ENCODE data around the gene CDC42BPG.

The CDC42BPG gene

GRCh38 chr11:64804346-64805210 lies 39.9 kb downstream of the CDC42BPG start:
- no peak for DNase-seq
- peaks cover 32% of the 10 kb centered on the region for H3K36me3 ChIP-seq (ENCODE audit: control insufficient read depth, insufficient read depth, low read length)
- H3K27ac ChIP-seq (ENCODE audit: insufficient read depth, low read length, poor library complexity, severe bottlenecking) = peak overlapping the region; percentile 91
- no peaks in the 10 kb centered on the region for H3K9me3 ChIP-seq (ENCODE audit: control insufficient read depth, low read length)
- H3K27me3 ChIP-seq (replicated peaks; ENCODE audit: control insufficient read depth, insufficient read depth, low read length, poor library complexity, severe bottlenecking) = no peaks in the 10 kb centered on the region
- peaks cover 27% of the 10 kb centered on the region for H3K4me1 ChIP-seq (ENCODE audit: control insufficient read depth, insufficient read depth, low read length, poor library complexity, severe bottlenecking)
- no peak overlapping the region for H3K4me3 ChIP-seq (ENCODE audit: insufficient read depth, low read depth, low read length, poor library complexity, severe bottlenecking)

GRCh38 chr11:64803846-64804345 lies 40.6 kb downstream of the CDC42BPG start:
- Histone ChIP-seq H3K27ac (ENCODE audit: insufficient read depth, low read length, poor library complexity, severe bottlenecking) (peak overlapping the region; percentile 91), H3K4me1 (ENCODE audit: control insufficient read depth, insufficient read depth, low read length, poor library complexity, severe bottlenecking) (peaks cover 22% of the 10 kb centered on the region), H3K9me3 (ENCODE audit: control insufficient read depth, low read length) (no peaks in the 10 kb centered on the region), H3K27me3 (replicated peaks; ENCODE audit: control insufficient read depth, insufficient read depth, low read length, poor library complexity, severe bottlenecking) (no peaks in the 10 kb centered on the region), H3K4me3 (ENCODE audit: insufficient read depth, low read depth, low read length, poor library complexity, severe bottlenecking) (peak overlapping the region; percentile 55), H3K36me3 (ENCODE audit: control insufficient read depth, insufficient read depth, low read length) (peaks cover 39% of the 10 kb centered on the region)
- DNase-seq = no peak

- Histone ChIP-seq H3K4me3 (ENCODE audit: insufficient read depth, low read depth, low read length, poor library complexity, severe bottlenecking) (peak within 1 kb of the TSS; percentile 63), H3K27ac (ENCODE audit: insufficient read depth, low read length, poor library complexity, severe bottlenecking) (peak within 1 kb of the TSS; percentile 91), H3K4me1 (ENCODE audit: control insufficient read depth, insufficient read depth, low read length, poor library complexity, severe bottlenecking) (peaks cover 22% of the 10 kb centered on the region), H3K9me3 (ENCODE audit: control insufficient read depth, low read length) (no peaks in the 10 kb centered on the region), H3K36me3 (ENCODE audit: control insufficient read depth, insufficient read depth, low read length) (peaks cover 43% of the 10 kb centered on the region), H3K27me3 (replicated peaks; ENCODE audit: control insufficient read depth, insufficient read depth, low read length, poor library complexity, severe bottlenecking) (no peaks in the 10 kb centered on the region)
- peak; percentile 80 to 85 (median 85) for DNase-seq
These were observed 41.2 kb downstream of the CDC42BPG start, which contains the start of gene MAP4K2 for GRCh38 chr11:64803158-64803845. Gene MAP4K2, minus strand, starts transcription at chr11:64803214. Its CDS starts 65 bp downstream, at chr11:64803149.

GRCh38 chr11:64802370-64803157 lies 41.9 kb downstream of the CDC42BPG start:
- Histone ChIP-seq H3K4me3 (ENCODE audit: insufficient read depth, low read depth, low read length, poor library complexity, severe bottlenecking) (peak overlapping the region; percentile 63), H3K27me3 (replicated peaks; ENCODE audit: control insufficient read depth, insufficient read depth, low read length, poor library complexity, severe bottlenecking) (no peaks in the 10 kb centered on the region), H3K36me3 (ENCODE audit: control insufficient read depth, insufficient read depth, low read length) (peaks cover 44% of the 10 kb centered on the region), H3K9me3 (ENCODE audit: control insufficient read depth, low read length) (no peaks in the 10 kb centered on the region), H3K4me1 (ENCODE audit: control insufficient read depth, insufficient read depth, low read length, poor library complexity, severe bottlenecking) (peaks cover 22% of the 10 kb centered on the region), H3K27ac (ENCODE audit: insufficient read depth, low read length, poor library complexity, severe bottlenecking) (peak overlapping the region; percentile 72)
- peak; percentile 28 to 34 (median 31) for DNase-seq

- H3K36me3 ChIP-seq (ENCODE audit: control insufficient read depth, insufficient read depth, low read length) = peaks cover 46% of the 10 kb centered on the region
- H3K9me3 ChIP-seq (ENCODE audit: control insufficient read depth, low read length) = no peaks in the 10 kb centered on the region
- H3K27ac ChIP-seq (ENCODE audit: insufficient read depth, low read length, poor library complexity, severe bottlenecking) = peak overlapping the region; percentile 72
- no peaks in the 10 kb centered on the region for H3K27me3 ChIP-seq (replicated peaks; ENCODE audit: control insufficient read depth, insufficient read depth, low read length, poor library complexity, severe bottlenecking)
- peak overlapping the region; percentile 63 for H3K4me3 ChIP-seq (ENCODE audit: insufficient read depth, low read depth, low read length, poor library complexity, severe bottlenecking)
- H3K4me1 ChIP-seq (ENCODE audit: control insufficient read depth, insufficient read depth, low read length, poor library complexity, severe bottlenecking) = peaks cover 22% of the 10 kb centered on the region
- DNase-seq = peak in 1 of 3 donors; percentile 16
These were observed 42.7 kb downstream of the CDC42BPG start for GRCh38 chr11:64801561-64802369.

GRCh38 chr11:64801158-64801464 lies 43.3 kb downstream of the CDC42BPG start:
- no peak overlapping the region for H3K4me3 ChIP-seq (ENCODE audit: insufficient read depth, low read depth, low read length, poor library complexity, severe bottlenecking)
- H3K27ac ChIP-seq (ENCODE audit: insufficient read depth, low read length, poor library complexity, severe bottlenecking) = no peak overlapping the region
- peaks cover 52% of the 10 kb centered on the region for H3K36me3 ChIP-seq (ENCODE audit: control insufficient read depth, insufficient read depth, low read length)
- H3K27me3 ChIP-seq (replicated peaks; ENCODE audit: control insufficient read depth, insufficient read depth, low read length, poor library complexity, severe bottlenecking) = no peaks in the 10 kb centered on the region
- no peaks in the 10 kb centered on the region for H3K9me3 ChIP-seq (ENCODE audit: control insufficient read depth, low read length)
- peaks cover 22% of the 10 kb centered on the region for H3K4me1 ChIP-seq (ENCODE audit: control insufficient read depth, insufficient read depth, low read length, poor library complexity, severe bottlenecking)
- DNase-seq = no peak

- Histone ChIP-seq H3K27me3 (replicated peaks; ENCODE audit: control insufficient read depth, insufficient read depth, low read length, poor library complexity, severe bottlenecking) (no peaks in the 10 kb centered on the region), H3K4me1 (ENCODE audit: control insufficient read depth, insufficient read depth, low read length, poor library complexity, severe bottlenecking) (peaks cover 22% of the 10 kb centered on the region), H3K9me3 (ENCODE audit: control insufficient read depth, low read length) (no peaks in the 10 kb centered on the region), H3K4me3 (ENCODE audit: insufficient read depth, low read depth, low read length, poor library complexity, severe bottlenecking) (no peak overlapping the region), H3K27ac (ENCODE audit: insufficient read depth, low read length, poor library complexity, severe bottlenecking) (no peak overlapping the region), H3K36me3 (ENCODE audit: control insufficient read depth, insufficient read depth, low read length) (peaks cover 56% of the 10 kb centered on the region)
- no peak for DNase-seq
These were observed 43.9 kb downstream of the CDC42BPG start for GRCh38 chr11:64800303-64801157.

GRCh38 chr11:64799623-64800302 lies 44.7 kb downstream of the CDC42BPG start:
- Histone ChIP-seq H3K9me3 (ENCODE audit: control insufficient read depth, low read length) (no peaks in the 10 kb centered on the region), H3K27ac (ENCODE audit: insufficient read depth, low read length, poor library complexity, severe bottlenecking) (peak overlapping the region; percentile 4), H3K27me3 (replicated peaks; ENCODE audit: control insufficient read depth, insufficient read depth, low read length, poor library complexity, severe bottlenecking) (no peaks in the 10 kb centered on the region), H3K4me3 (ENCODE audit: insufficient read depth, low read depth, low read length, poor library complexity, severe bottlenecking) (no peak overlapping the region), H3K4me1 (ENCODE audit: control insufficient read depth, insufficient read depth, low read length, poor library complexity, severe bottlenecking) (peaks cover 22% of the 10 kb centered on the region), H3K36me3 (ENCODE audit: control insufficient read depth, insufficient read depth, low read length) (peaks cover 50% of the 10 kb centered on the region)
- no peak for DNase-seq

Measured in effector memory CD4-positive, alpha-beta T cell (primary cell).